Lower leg skin (tissue), 3 donors: Measurements from ENCODE around the gene TFAP2E.

Experiments used
- CTCF ChIP-seq, 3 donors: fragments of 450-650 bp; IDR thresholded peaks; one replicate each; pipeline ENCODE4 v1.5.1; 2016; ENCODE audit warnings: antibody characterized with exemption in 3 of 3, mild to moderate bottlenecking in 3 of 3, moderate library complexity in 2 of 3
- POLR2A ChIP-seq, 2 donors: fragments of 450-650 bp; IDR thresholded peaks; one replicate each; pipeline ENCODE4 v1.6.1; 2016 to 2017; ENCODE audit warnings: antibody characterized with exemption in 2 of 2, mild to moderate bottlenecking in 1 of 2, moderate library complexity in 1 of 2

- no peak for TF ChIP-seq CTCF (IDR thresholded peaks at IDR 0.05)
- TF ChIP-seq POLR2A (IDR thresholded peaks at IDR 0.05): no peak
These were observed 3.2 kb upstream of the TFAP2E start for GRCh38 chr1:35569936-35570335.
